Measurements from ENCODE around the gene SLC16A7.

DNA sequence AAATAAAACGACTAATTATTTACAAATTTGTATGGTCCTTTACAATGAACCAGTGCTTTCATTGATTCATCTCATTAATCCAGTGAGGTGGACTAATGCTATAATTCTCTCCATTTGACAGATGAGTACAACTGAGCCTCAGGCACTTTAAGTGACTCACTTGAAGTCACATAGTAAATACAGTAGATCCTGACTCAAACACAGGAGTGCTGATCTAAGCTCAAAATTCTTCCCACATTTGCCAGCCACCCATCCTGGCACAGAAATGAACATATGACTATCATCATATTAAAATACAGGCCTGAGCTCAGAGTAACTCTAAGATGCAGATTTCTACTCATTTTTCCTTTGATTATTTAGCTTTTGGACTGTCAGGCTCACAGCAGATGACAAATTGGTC is 30.6 kb downstream of the SLC16A7 start:
- TF ChIP-seq ZFP3 (CRISPR knock-in tag; IDR thresholded peaks at IDR 0.05) (no peak), CREB5 (CRISPR knock-in tag; IDR thresholded peaks at IDR 0.05; ENCODE audit: low read depth) (no peak), ZNF8 (CRISPR knock-in tag; IDR thresholded peaks at IDR 0.05) (no peak), PATZ1 (CRISPR knock-in tag; IDR thresholded peaks at IDR 0.05; ENCODE audit: borderline replicate concordance) (no peak), ESRRG (CRISPR knock-in tag; IDR thresholded peaks at IDR 0.05) (no peak), GLIS3 (CRISPR knock-in tag; IDR thresholded peaks at IDR 0.05) (no peak), ZFP30 (CRISPR knock-in tag; IDR thresholded peaks at IDR 0.05) (no peak), ARNTL (CRISPR knock-in tag; IDR thresholded peaks at IDR 0.05; ENCODE audit: borderline replicate concordance, low read depth) (no peak), RARB (CRISPR knock-in tag; IDR thresholded peaks at IDR 0.05) (no peak), ZNF70 (CRISPR knock-in tag; IDR thresholded peaks at IDR 0.05) (no peak), CSDC2 (CRISPR knock-in tag; IDR thresholded peaks at IDR 0.05) (no peak)
